ENCODE data around the gene BAIAP3. TPM values are rescaled to one million over a fixed set of nuclear protein-coding genes. Genes with fewer than 3 reads are reported as not detected.
"Not testable (repeated sequence)": the region's sequence is repeated elsewhere in the genome, so short reads cannot be mapped to it uniquely, and the experiment has no call there.

The BAIAP3 gene
- total RNA-seq, 4 donors from 2014 or later, result 1.5 to 5.4 (median 2.4) TPM

GRCh38 chr16:1293921-1294656, 39.4 kb upstream of the BAIAP3 start:
- DNase-seq (ENCODE audit: low spot score in 2 of 2), result no peak

GRCh38 chr16:1295465-1295864, 38.0 kb upstream of the BAIAP3 start:
- TF ChIP-seq POLR2A (IDR thresholded peaks at IDR 0.05) (no peak), CTCF (IDR thresholded peaks at IDR 0.05) (no peak)
- intact Hi-C loops (cut with DNase I; ENCODE audit: low total_unique reads), result no loop called here
- WGBS, 2 donors, result 35 to 41% methylated on average over 5 of the region's 5 CpGs
- DNase-seq (ENCODE audit: low spot score in 2 of 2), result no peak
- no peak overlapping the region for H3K4me3 ChIP-seq (ENCODE audit: low read depth, poor library complexity, severe bottlenecking)

More at GRCh38 chr16:1293921-1294656, 39.4 kb upstream of the BAIAP3 start:
- 72 to 75% methylated on average over 11 of the region's 11 CpGs for WGBS, 2 donors
- H3K4me3 ChIP-seq (ENCODE audit: low read depth, poor library complexity, severe bottlenecking), result no peak overlapping the region
- TF ChIP-seq CTCF (IDR thresholded peaks at IDR 0.05) (no peak), POLR2A (IDR thresholded peaks at IDR 0.05) (no peak)
- intact Hi-C loops (cut with DNase I; ENCODE audit: low total_unique reads), result no loop called here

- intact Hi-C loops (cut with DNase I; ENCODE audit: low total_unique reads); H3K4me3 ChIP-seq (ENCODE audit: low read depth, poor library complexity, severe bottlenecking); DNase-seq (ENCODE audit: low spot score in 2 of 2): not testable (repeated sequence)
- 69 to 85% methylated on average over 8 of the region's 8 CpGs for WGBS, 2 donors
Measured at GRCh38 chr16:1296688-1297017, 36.8 kb upstream of the BAIAP3 start.

- TF ChIP-seq CTCF (IDR thresholded peaks at IDR 0.05) (no peak), POLR2A (IDR thresholded peaks at IDR 0.05) (no peak)
- WGBS, 2 donors, result 44 to 46% methylated on average over 6 of the region's 6 CpGs
- intact Hi-C loops (cut with DNase I; ENCODE audit: low total_unique reads), result no loop called here
- H3K4me3 ChIP-seq (ENCODE audit: low read depth, poor library complexity, severe bottlenecking), result no peak overlapping the region
- DNase-seq (ENCODE audit: low spot score in 2 of 2), result no peak
Measured at GRCh38 chr16:1297018-1297696, 36.3 kb upstream of the BAIAP3 start.

GRCh38 chr16:1298406-1298805, 35.0 kb upstream of the BAIAP3 start:
- no peak overlapping the region for H3K4me3 ChIP-seq (ENCODE audit: low read depth, poor library complexity, severe bottlenecking)
- 92 to 95% methylated on average over 14 of the region's 14 CpGs for WGBS, 2 donors
- TF ChIP-seq POLR2A (IDR thresholded peaks at IDR 0.05), result no peak
- TF ChIP-seq CTCF (IDR thresholded peaks at IDR 0.05), result no peak
- intact Hi-C loops (cut with DNase I; ENCODE audit: low total_unique reads), result no loop called here
- no peak for DNase-seq (ENCODE audit: low spot score in 2 of 2)

GRCh38 chr16:1299012-1299867, 34.2 kb upstream of the BAIAP3 start:
- WGBS, 2 donors, result 49 to 52% methylated on average over 28 to 31 of the region's 31 CpGs
- no peak overlapping the region for H3K4me3 ChIP-seq (ENCODE audit: low read depth, poor library complexity, severe bottlenecking)
- intact Hi-C loops (cut with DNase I; ENCODE audit: low total_unique reads), result no loop called here
- TF ChIP-seq CTCF (IDR thresholded peaks at IDR 0.05), result no peak
- TF ChIP-seq POLR2A (IDR thresholded peaks at IDR 0.05), result no peak
- DNase-seq (ENCODE audit: low spot score in 2 of 2), result no peak
